ENCODE measurements around the gene ADCK2.
"Not testable (repeated sequence)": the region's sequence is repeated elsewhere in the genome, so short reads cannot be mapped to it uniquely, and the experiment has no call there.

Gene ADCK2

DNA sequence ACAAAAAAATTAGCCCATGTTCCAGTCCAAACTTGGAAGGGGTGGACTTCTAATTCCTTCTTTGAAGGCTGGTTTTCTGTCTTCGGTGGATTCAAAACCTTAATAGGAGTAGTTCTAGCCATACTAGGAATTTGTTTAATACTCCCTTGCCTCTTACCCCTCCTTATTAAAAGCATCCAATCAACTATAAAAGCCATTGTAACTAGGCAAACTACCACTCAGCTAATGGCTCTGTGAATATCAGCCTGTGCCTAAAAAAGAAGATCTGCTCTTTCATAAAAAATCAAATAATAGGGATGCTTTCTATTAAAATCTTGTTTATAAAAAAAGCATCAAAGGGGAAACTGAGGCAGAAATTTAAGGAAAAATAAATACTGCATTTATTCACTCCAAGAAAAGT is 4.1 kb upstream of the ADCK2 start:
- TF ChIP-seq FOXP2 (optimal IDR thresholded peaks at IDR 0.05; ENCODE audit: control extremely low read depth, extremely low read length, insufficient read depth): no peak
- no peak for TF ChIP-seq POLR2AphosphoS5 (IDR thresholded peaks at IDR 0.05; ENCODE audit: borderline replicate concordance, low read depth, low read length)
- no peak for TF ChIP-seq EZH2 (IDR thresholded peaks at IDR 0.05)
- Histone ChIP-seq H3K4me3 (no peak overlapping the region), H3K27ac (no peak overlapping the region)

DNA sequence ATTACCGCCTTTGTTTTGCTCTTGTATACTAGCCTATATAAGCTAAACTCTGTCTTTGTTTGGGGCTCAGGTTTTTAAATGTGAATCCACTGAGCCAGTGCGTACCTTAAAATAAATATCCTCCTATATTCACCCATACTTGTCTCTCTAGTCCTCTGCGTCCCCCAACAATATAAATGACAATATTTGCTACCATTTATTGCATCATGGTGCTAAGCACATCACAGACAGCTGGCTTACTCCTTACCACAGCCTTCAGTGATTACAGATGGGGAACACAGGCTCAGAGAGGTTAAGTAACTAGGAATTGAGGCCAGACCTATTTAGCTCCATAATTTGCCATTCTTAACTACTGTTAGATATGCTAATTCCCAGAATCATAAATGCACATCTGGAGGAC is 3.4 kb upstream of the ADCK2 start:
- Histone ChIP-seq H3K9ac (ENCODE audit: insufficient read length) (no peak overlapping the region), H3K36me3 (ENCODE audit: insufficient read depth, low read length) (no peaks in the 10 kb centered on the region), H3K27ac (no peak overlapping the region), H3K9me3 (ENCODE audit: low read depth, low read length) (no peaks in the 10 kb centered on the region), H3K4me3 (no peak overlapping the region)
- no peak for DNase-seq (ENCODE audit: low read depth, low spot score)
- TF ChIP-seq EZH2 (IDR thresholded peaks at IDR 0.05) (no peak), POLR2AphosphoS5 (IDR thresholded peaks at IDR 0.05; ENCODE audit: borderline replicate concordance, low read depth, low read length) (no peak), FOXP2 (optimal IDR thresholded peaks at IDR 0.05; ENCODE audit: control extremely low read depth, extremely low read length, insufficient read depth) (no peak)

More for the DNA sequence above, 4.1 kb upstream of the ADCK2 start:
- no peak overlapping the region for H3K9ac ChIP-seq (ENCODE audit: insufficient read length)
- H3K9me3 ChIP-seq (ENCODE audit: low read depth, low read length): no peaks in the 10 kb centered on the region
- DNase-seq (ENCODE audit: low read depth, low spot score): no peak
- H3K36me3 ChIP-seq (ENCODE audit: insufficient read depth, low read length): no peaks in the 10 kb centered on the region

DNA sequence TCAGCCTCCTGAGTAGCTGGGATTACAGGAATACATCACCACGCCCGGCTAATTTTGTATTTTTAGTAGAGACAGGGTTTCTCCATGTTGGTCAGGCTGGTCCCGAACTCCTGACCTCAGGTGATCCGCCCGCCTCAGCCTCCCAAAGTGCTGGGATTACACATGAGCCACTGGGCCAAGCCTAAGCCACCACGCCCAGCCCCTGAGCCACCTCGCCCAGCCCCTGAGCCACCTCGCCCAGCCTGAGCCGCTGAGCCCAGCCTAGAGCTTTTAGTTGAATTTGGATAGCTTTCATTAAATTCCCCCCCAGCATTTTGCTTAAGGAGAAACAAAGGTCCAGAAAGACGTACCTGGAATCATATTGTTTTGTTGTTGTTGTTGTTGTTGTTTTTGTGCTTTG is 2.9 kb upstream of the ADCK2 start:
- H3K4me3 ChIP-seq; H3K27ac ChIP-seq; H3K36me3 ChIP-seq (ENCODE audit: insufficient read depth, low read length); DNase-seq (ENCODE audit: low read depth, low spot score); H3K9me3 ChIP-seq (ENCODE audit: low read depth, low read length); H3K9ac ChIP-seq (ENCODE audit: insufficient read length): not testable (repeated sequence)

DNA sequence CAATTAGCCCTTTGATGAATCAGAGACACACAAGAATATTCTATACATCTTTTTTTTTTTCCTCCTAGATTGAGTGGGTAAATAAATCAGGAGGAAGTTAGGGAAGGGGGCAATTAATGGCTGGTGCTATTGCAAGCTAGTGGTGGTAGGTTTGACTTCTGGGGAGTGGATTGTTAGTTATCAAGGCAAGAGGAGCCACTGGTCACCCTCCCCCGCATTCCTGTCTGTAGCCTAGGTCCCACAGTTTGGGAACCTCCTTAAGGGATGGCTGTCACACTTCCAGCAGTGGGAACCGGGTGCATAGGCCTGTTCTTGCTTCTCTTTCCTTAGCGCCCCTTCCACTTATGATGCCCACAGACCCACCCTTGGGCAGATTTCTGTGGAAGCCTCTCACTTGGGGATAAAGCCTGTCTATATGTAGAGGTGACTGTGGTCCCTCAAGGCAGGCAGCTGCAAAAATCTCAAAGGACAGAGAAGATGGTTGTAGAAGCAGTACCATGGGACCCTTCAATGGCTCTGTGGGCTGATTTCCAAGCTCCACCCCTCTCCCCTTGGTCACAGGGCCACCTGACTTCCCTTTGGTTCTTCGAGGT is 2.3 kb upstream of the ADCK2 start:
- Histone ChIP-seq H3K9ac (ENCODE audit: insufficient read length) (no peak overlapping the region), H3K4me3 (no peak overlapping the region), H3K36me3 (ENCODE audit: insufficient read depth, low read length) (no peaks in the 10 kb centered on the region), H3K27ac (no peak overlapping the region), H3K9me3 (ENCODE audit: low read depth, low read length) (no peaks in the 10 kb centered on the region)
- TF ChIP-seq POLR2AphosphoS5 (IDR thresholded peaks at IDR 0.05; ENCODE audit: borderline replicate concordance, low read depth, low read length) (no peak), FOXP2 (optimal IDR thresholded peaks at IDR 0.05; ENCODE audit: control extremely low read depth, extremely low read length, insufficient read depth) (no peak), EZH2 (IDR thresholded peaks at IDR 0.05) (no peak)
- no peak for DNase-seq (ENCODE audit: low read depth, low spot score)

DNA sequence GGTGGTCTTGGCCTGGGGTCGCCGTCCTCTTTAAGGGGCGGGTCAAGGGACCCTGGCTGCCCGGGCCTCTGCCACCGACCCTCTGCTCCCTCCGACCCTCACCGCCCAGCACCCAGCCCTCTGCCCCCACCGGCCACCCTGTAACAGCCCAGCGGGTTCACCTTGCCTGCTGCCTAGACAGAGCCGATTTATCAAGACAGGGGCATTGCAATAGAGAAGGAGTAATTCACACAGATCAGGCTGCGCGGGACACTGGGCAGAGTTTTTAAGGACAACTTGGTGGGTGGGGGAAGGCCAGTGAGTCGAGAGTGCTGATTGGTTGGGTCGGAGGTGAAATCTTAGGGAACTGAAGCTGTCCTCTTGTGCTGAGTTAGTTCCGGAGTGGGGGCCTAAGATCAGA is 779 bp upstream of the ADCK2 start:
- Histone ChIP-seq H3K9me3 (ENCODE audit: low read depth, low read length) (no peaks in the 10 kb centered on the region), H3K36me3 (ENCODE audit: insufficient read depth, low read length) (0 out of 2 replicates have a peak, but pooled peaks cover 4% of the 10 kb centered on the region), H3K27ac (no peak overlapping the region), H3K9ac (ENCODE audit: insufficient read length) (no peak overlapping the region), H3K4me3 (no peak overlapping the region)
- DNase-seq (ENCODE audit: low read depth, low spot score): no peak
- TF ChIP-seq EZH2 (IDR thresholded peaks at IDR 0.05): no peak
- TF ChIP-seq POLR2AphosphoS5 (IDR thresholded peaks at IDR 0.05; ENCODE audit: borderline replicate concordance, low read depth, low read length): no peak
- TF ChIP-seq FOXP2 (optimal IDR thresholded peaks at IDR 0.05; ENCODE audit: control extremely low read depth, extremely low read length, insufficient read depth): no peak

DNA sequence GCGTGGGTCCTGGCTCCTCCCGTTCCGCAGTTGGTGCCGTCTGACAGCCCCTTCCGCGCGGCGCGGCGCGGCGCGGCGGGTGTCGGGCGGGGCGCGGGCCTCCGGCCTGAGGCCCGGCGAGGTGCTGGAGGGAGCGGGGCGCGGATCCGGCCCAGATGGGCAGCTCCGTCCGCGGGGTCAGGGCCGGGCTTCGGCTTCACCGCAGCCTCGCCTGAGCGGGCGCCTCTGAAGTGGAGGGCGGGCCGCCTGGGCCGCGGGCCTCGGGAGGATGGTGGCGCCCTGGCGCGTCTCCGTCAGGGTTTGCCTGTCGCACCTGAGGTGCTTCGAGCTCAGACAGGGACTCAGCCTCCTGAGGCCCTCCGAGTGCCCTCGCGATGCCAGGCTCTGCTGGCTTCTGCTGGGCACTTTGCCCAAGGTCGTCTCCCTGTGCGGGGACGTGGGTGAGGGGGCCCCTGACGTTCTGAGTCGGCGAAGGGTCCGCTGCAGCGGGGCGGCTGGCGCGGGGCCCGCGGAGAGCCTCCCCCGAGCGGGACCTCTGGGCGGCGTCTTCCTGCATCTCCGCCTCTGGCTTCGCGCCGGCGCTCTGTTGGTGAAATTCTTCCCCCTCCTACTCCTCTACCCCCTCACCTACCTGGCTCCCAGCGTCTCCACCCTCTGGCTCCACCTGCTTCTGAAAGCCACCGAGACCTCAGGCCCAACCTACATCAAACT is 473 bp downstream of the ADCK2 start:
- DNase-seq (ENCODE audit: low read depth, low spot score): no peak

DNA sequence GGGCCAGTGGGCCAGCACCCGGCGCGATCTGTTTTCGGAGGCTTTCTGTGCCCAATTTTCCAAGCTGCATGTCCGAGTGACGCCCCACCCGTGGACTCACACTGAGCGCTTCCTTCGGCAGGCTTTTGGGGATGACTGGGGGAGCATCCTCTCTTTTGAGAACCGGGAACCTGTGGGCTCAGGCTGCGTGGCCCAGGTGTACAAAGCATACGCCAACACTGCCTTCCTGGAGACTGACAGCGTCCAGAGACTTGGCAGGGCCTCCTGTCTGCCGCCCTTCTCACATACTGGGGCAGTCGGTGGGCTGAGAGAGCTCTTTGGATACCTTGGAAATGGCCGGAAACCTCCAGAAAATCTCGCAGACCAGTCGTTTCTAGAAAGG is 1.0 kb downstream of the ADCK2 start:
- TF ChIP-seq FOXP2 (optimal IDR thresholded peaks at IDR 0.05; ENCODE audit: control extremely low read depth, extremely low read length, insufficient read depth): no peak
- 0 out of 2 replicates have a peak, but pooled peaks cover 4% of the 10 kb centered on the region for H3K36me3 ChIP-seq (ENCODE audit: insufficient read depth, low read length)
- H3K9me3 ChIP-seq (ENCODE audit: low read depth, low read length): no peaks in the 10 kb centered on the region
- H3K27ac ChIP-seq: no peak overlapping the region
- peak overlapping the region; percentile 91 for H3K4me3 ChIP-seq
- H3K9ac ChIP-seq (ENCODE audit: insufficient read length): no peak overlapping the region
- DNase-seq (ENCODE audit: low read depth, low spot score): no peak

More for the DNA sequence above, 473 bp downstream of the ADCK2 start:
- 0 out of 2 replicates have a peak, but pooled peaks cover 4% of the 10 kb centered on the region for H3K36me3 ChIP-seq (ENCODE audit: insufficient read depth, low read length)
- peak overlapping the region; percentile 91 for H3K4me3 ChIP-seq
- H3K9ac ChIP-seq (ENCODE audit: insufficient read length): peak overlapping the region; percentile 71
- no peak overlapping the region for H3K27ac ChIP-seq
- no peaks in the 10 kb centered on the region for H3K9me3 ChIP-seq (ENCODE audit: low read depth, low read length)
- TF ChIP-seq EZH2 (IDR thresholded peaks at IDR 0.05) (no peak), POLR2AphosphoS5 (IDR thresholded peaks at IDR 0.05; ENCODE audit: borderline replicate concordance, low read depth, low read length) (peak; percentile 56; the same call in 1 of the 2 replicates)

DNA sequence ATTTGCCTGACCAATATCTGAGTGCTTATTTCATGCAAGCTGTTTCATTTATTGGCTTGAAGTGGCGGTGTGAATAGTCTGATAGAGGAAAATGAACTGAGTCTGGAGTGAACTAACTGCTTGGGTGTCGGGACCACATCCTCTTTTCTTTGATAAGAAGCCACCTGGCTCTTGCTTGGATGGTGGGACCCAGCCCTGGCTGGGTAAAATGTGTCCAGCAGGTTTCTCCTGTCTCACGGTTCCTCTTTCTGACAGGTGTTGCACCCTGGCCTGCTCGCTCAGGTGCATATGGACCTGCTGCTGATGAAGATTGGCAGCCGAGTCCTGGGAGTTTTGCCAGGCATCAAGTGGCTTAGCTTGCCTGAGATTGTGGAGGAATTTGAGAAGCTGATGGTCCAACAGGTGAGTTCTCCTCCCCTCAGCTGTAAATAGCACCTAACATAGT is 1.6 kb downstream of the ADCK2 start:
- no peak for TF ChIP-seq FOXP2 (optimal IDR thresholded peaks at IDR 0.05; ENCODE audit: control extremely low read depth, extremely low read length, insufficient read depth)
- TF ChIP-seq EZH2 (IDR thresholded peaks at IDR 0.05): no peak
- no peak for TF ChIP-seq POLR2AphosphoS5 (IDR thresholded peaks at IDR 0.05; ENCODE audit: borderline replicate concordance, low read depth, low read length)
- peak overlapping the region; percentile 91 for H3K4me3 ChIP-seq
- H3K27ac ChIP-seq: no peak overlapping the region
- H3K9me3 ChIP-seq (ENCODE audit: low read depth, low read length): no peaks in the 10 kb centered on the region
- DNase-seq (ENCODE audit: low read depth, low spot score): no peak
- 0 out of 2 replicates have a peak, but pooled peaks cover 4% of the 10 kb centered on the region for H3K36me3 ChIP-seq (ENCODE audit: insufficient read depth, low read length)
- no peak overlapping the region for H3K9ac ChIP-seq (ENCODE audit: insufficient read length)
